T-helper 2 cell treated with Interferon-gamma antibody and Interleukin-4, amounts not matched to agents 5 μg/mL and 100 μg/mL, for 36 hours (primary cell): ENCODE results near the gene PSME3IP1.

Experiments
- DNase-seq: peaks from one replicate; pipeline ENCODE4 v3.0.0; 2021; ENCODE audit warnings: low spot score
- H3K27ac Mint-ChIP-seq: one replicate; pipeline ENCODE4 v1.8.0; 2021; ENCODE audit warnings: mild to moderate bottlenecking, mixed read lengths
- H3K27me3 Mint-ChIP-seq: one replicate; pipeline ENCODE4 v1.8.0; 2021; ENCODE audit warnings: low read depth, mixed read lengths
- H3K36me3 Mint-ChIP-seq: one replicate; pipeline ENCODE4 v1.8.0; 2021; ENCODE audit warnings: low read depth, mixed read lengths
- H3K4me1 Mint-ChIP-seq: one replicate; pipeline ENCODE4 v1.8.0; 2021; ENCODE audit warnings: low read depth, mixed read lengths
- H3K4me3 Mint-ChIP-seq: one replicate; pipeline ENCODE4 v1.8.0; 2022; ENCODE audit warnings: mild to moderate bottlenecking, moderate library complexity, mixed read lengths
- H3K9me3 Mint-ChIP-seq: one replicate; pipeline ENCODE4 v1.8.0; 2021; ENCODE audit warnings: mixed read lengths

PSME3IP1 gene

GRCh38 chr16:57108432-57108831 is 77.4 kb downstream of the PSME3IP1 start:
- no peak for DNase-seq
- no peaks in the 10 kb centered on the region for H3K27me3 Mint-ChIP-seq
- H3K27ac Mint-ChIP-seq, result no peak overlapping the region
- H3K4me3 Mint-ChIP-seq, result no peak overlapping the region
- H3K9me3 Mint-ChIP-seq, result no peaks in the 10 kb centered on the region
- H3K36me3 Mint-ChIP-seq, result no peaks in the 10 kb centered on the region
- H3K4me1 Mint-ChIP-seq, result peaks cover 11% of the 10 kb centered on the region

- H3K9me3 Mint-ChIP-seq, result no peaks in the 10 kb centered on the region
- H3K4me3 Mint-ChIP-seq, result no peak overlapping the region
- H3K4me1 Mint-ChIP-seq, result peaks cover 11% of the 10 kb centered on the region
- no peak overlapping the region for H3K27ac Mint-ChIP-seq
- no peak for DNase-seq
- H3K36me3 Mint-ChIP-seq, result no peaks in the 10 kb centered on the region
- H3K27me3 Mint-ChIP-seq, result no peaks in the 10 kb centered on the region
Observed at GRCh38 chr16:57107321-57107922, 78.4 kb downstream of the PSME3IP1 start.

GRCh38 chr16:57106767-57107166 is 79.1 kb downstream of the PSME3IP1 start:
- Mint-ChIP-seq H3K4me3 (no peak overlapping the region), H3K27me3 (no peaks in the 10 kb centered on the region), H3K36me3 (no peaks in the 10 kb centered on the region), H3K9me3 (no peaks in the 10 kb centered on the region), H3K4me1 (peaks cover 11% of the 10 kb centered on the region), H3K27ac (no peak overlapping the region)
- DNase-seq, result no peak

- H3K4me1 Mint-ChIP-seq, result peaks cover 14% of the 10 kb centered on the region
- H3K27me3 Mint-ChIP-seq, result no peaks in the 10 kb centered on the region
- H3K36me3 Mint-ChIP-seq, result no peaks in the 10 kb centered on the region
- H3K27ac Mint-ChIP-seq, result no peak overlapping the region
- H3K4me3 Mint-ChIP-seq, result no peak overlapping the region
- no peaks in the 10 kb centered on the region for H3K9me3 Mint-ChIP-seq
- DNase-seq, result no peak
Observed at GRCh38 chr16:57105184-57105583, 80.7 kb downstream of the PSME3IP1 start.

- Mint-ChIP-seq H3K36me3 (no peaks in the 10 kb centered on the region), H3K27me3 (no peaks in the 10 kb centered on the region), H3K4me3 (no peak overlapping the region), H3K4me1 (peaks cover 17% of the 10 kb centered on the region), H3K27ac (no peak overlapping the region), H3K9me3 (no peaks in the 10 kb centered on the region)
- DNase-seq, result no peak
Observed at GRCh38 chr16:57104706-57105105, 81.1 kb downstream of the PSME3IP1 start.

GRCh38 chr16:57102888-57103851 is 82.7 kb downstream of the PSME3IP1 start:
- H3K4me3 Mint-ChIP-seq, result no peak overlapping the region
- no peak for DNase-seq
- H3K27me3 Mint-ChIP-seq, result no peaks in the 10 kb centered on the region
- H3K4me1 Mint-ChIP-seq, result peaks cover 17% of the 10 kb centered on the region
- no peaks in the 10 kb centered on the region for H3K9me3 Mint-ChIP-seq
- H3K36me3 Mint-ChIP-seq, result no peaks in the 10 kb centered on the region
- no peak overlapping the region for H3K27ac Mint-ChIP-seq
